ENCODE measurements around the gene AATK. TPM values are rescaled to one million over a fixed set of nuclear protein-coding genes. Genes with fewer than 3 reads are reported as not detected.

AATK gene
- total and polyA plus RNA-seq, 2 of the 4 experiments (the other 2 are of a cell fraction), result under 0.01 to 0.21 TPM

- Histone ChIP-seq H3K56ac (ENCODE audit: extremely low read depth, insufficient read depth, low read length) (no peak overlapping the region), H3K9me3 (ENCODE audit: control insufficient read depth, insufficient read depth, low read length) (no peaks in the 10 kb centered on the region), H3K4me1 (ENCODE audit: control insufficient read depth, insufficient read depth, low read length) (peaks cover 3% of the 10 kb centered on the region), H3K4me3 (ENCODE audit: insufficient read depth, low read depth, low read length) (no peak overlapping the region), H3K14ac (replicated peaks; ENCODE audit: low read depth, low read length) (no peak overlapping the region), H2AK9ac (replicated peaks; ENCODE audit: low read depth, low read length, poor library complexity) (no peak overlapping the region), H3K9me1 (ENCODE audit: insufficient read depth, low read length) (no peaks in the 10 kb centered on the region), H2BK20ac (ENCODE audit: low read depth, low read length) (no peak overlapping the region), H3K36me3 (ENCODE audit: control insufficient read depth, insufficient read depth, low read length) (peaks cover 1% of the 10 kb centered on the region; the same call in 1 of the 2 replicates), H4K91ac (ENCODE audit: insufficient read depth, low read depth, low read length) (no peak overlapping the region), H3K9ac (ENCODE audit: low read depth, low read length) (no peak overlapping the region), H3K4ac (ENCODE audit: low read depth, low read length) (no peak overlapping the region), H3K27ac (ENCODE audit: insufficient read depth, low read length) (no peak overlapping the region), H4K5ac (ENCODE audit: low read depth, low read length) (no peak overlapping the region), H3K18ac (ENCODE audit: low read depth, low read length) (no peak overlapping the region), H3K4me2 (ENCODE audit: low read depth, low read length) (no peak overlapping the region), H2BK15ac (ENCODE audit: low read depth, low read length) (no peak overlapping the region), H2BK120ac (ENCODE audit: low read depth, low read length) (no peak overlapping the region), H4K20me1 (ENCODE audit: insufficient read depth, low read length) (no peaks in the 10 kb centered on the region), H4K8ac (ENCODE audit: low read depth in 2 of 2, low read length in 2 of 2) (no peak overlapping the region), H2BK5ac (ENCODE audit: low read depth, low read length, poor library complexity, severe bottlenecking) (no peak overlapping the region), H3K79me1 (ENCODE audit: low read depth in 1 of 2, low read length in 2 of 2) (no peaks in the 10 kb centered on the region), H2AFZ (replicated peaks; ENCODE audit: low read length, poor library complexity) (no peak overlapping the region), H3K27me3 (ENCODE audit: control insufficient read depth, insufficient read depth, low read length) (peaks cover 1% of the 10 kb centered on the region; the same call in 1 of the 2 replicates), H2AK5ac (ENCODE audit: low read depth, low read length) (no peak overlapping the region), H3K23ac (ENCODE audit: low read depth, low read length) (no peak overlapping the region)
- ChIA-PET POLR2A (ENCODE audit: unreplicated experiment) (no interaction called here), CTCF (no interaction called here)
- BruUV-seq (replicated peaks), result no TSS peak
- intact Hi-C loops (cut with micrococcal nuclease), result no loop called here
- in situ Hi-C loops (cut with MboI; ENCODE audit: low sequenced_read_pairs), result no loop called here
- WGBS, 2 experiments (ENCODE audit: extremely low coverage in 2 of 2, insufficient read length in 1 of 2), result 97% methylated on average over 7 of the region's 11 CpGs; no CpG with 5 or more reads in 1 of the 2 experiments
- TF ChIP-seq MAZ (IDR thresholded peaks at IDR 0.05; ENCODE audit: borderline replicate concordance, low read depth, low read length) (no peak), FOS (IDR thresholded peaks at IDR 0.05; ENCODE audit: low read depth, low read length) (no peak), CTCF (conservative IDR thresholded peaks at IDR 0.05; ENCODE audit: low read depth, low read length) (no peak), MAFK (IDR thresholded peaks at IDR 0.05; ENCODE audit: low read depth, low read length) (no peak), NFE2L2 (IDR thresholded peaks at IDR 0.05; ENCODE audit: low read depth, low read length) (no peak), CEBPB (IDR thresholded peaks at IDR 0.05; ENCODE audit: low read depth, low read length) (no peak), SMC3 (IDR thresholded peaks at IDR 0.05; ENCODE audit: low read depth, low read length) (no peak), USF2 (IDR thresholded peaks at IDR 0.05; ENCODE audit: low read depth, low read length) (no peak), RAD21 (IDR thresholded peaks at IDR 0.05; ENCODE audit: low read length) (no peak), MXI1 (IDR thresholded peaks at IDR 0.05; ENCODE audit: borderline replicate concordance, low read depth, low read length) (no peak), ELK1 (IDR thresholded peaks at IDR 0.05; ENCODE audit: borderline replicate concordance, low read depth, low read length) (no peak)
- dilution Hi-C loops (cut with HindIII; ENCODE audit: low sequenced_read_pairs, unreplicated experiment), result no loop called here
- ATAC-seq (ENCODE audit: low read depth), result no peak
- no peak for DNase-seq
Observed at GRCh38 chr17:81115219-81115618, 50.8 kb downstream of the AATK start.

All from IMR-90 (cell line).